GM21529 (cell line): ENCODE measurements around the gene LLGL2.

Experiments
- ATAC-seq: cut with Tn5 transposase; IDR thresholded peaks from one replicate; pipeline ENCODE4 v1.9.1; 2021; ENCODE audit not compliant: unreplicated experiment

The LLGL2 gene

GRCh38 chr17:75610103-75610984, 84.8 kb downstream of the LLGL2 start:
- ATAC-seq, result no peak

- no peak for ATAC-seq
Measured at GRCh38 chr17:75611851-75612429, 86.4 kb downstream of the LLGL2 start.

GRCh38 chr17:75612906-75613626, 87.6 kb downstream of the LLGL2 start:
- ATAC-seq, result no peak

- no peak for ATAC-seq
Measured at GRCh38 chr17:75614006-75614405, 88.5 kb downstream of the LLGL2 start.

- no peak for ATAC-seq
Measured at GRCh38 chr17:75614556-75615270, 89.2 kb downstream of the LLGL2 start.

- no peak for ATAC-seq
Measured at GRCh38 chr17:75615301-75615700, 89.8 kb downstream of the LLGL2 start.

- no peak for ATAC-seq
Measured at GRCh38 chr17:75616521-75617122, 91.1 kb downstream of the LLGL2 start.

- ATAC-seq, result no peak
Measured at GRCh38 chr17:75617218-75617617, 91.7 kb downstream of the LLGL2 start.

GRCh38 chr17:75617675-75618074, 92.2 kb downstream of the LLGL2 start:
- no peak for ATAC-seq

- ATAC-seq, result no peak
Measured at GRCh38 chr17:75619506-75620431, 94.3 kb downstream of the LLGL2 start.

- no peak for ATAC-seq
Measured at GRCh38 chr17:75621489-75621888, 96.0 kb downstream of the LLGL2 start.

GRCh38 chr17:75622076-75622475, 96.6 kb downstream of the LLGL2 start:
- ATAC-seq, result no peak

GRCh38 chr17:75622771-75623273, 97.3 kb downstream of the LLGL2 start:
- ATAC-seq, result no peak

GRCh38 chr17:75623386-75623785, 97.9 kb downstream of the LLGL2 start:
- ATAC-seq, result no peak

GRCh38 chr17:75624021-75624420, 98.5 kb downstream of the LLGL2 start:
- ATAC-seq, result no peak
